ENCODE results near the gene MAMSTR. TPM values are rescaled to one million over a fixed set of nuclear protein-coding genes. Genes with fewer than 3 reads are reported as not detected.
A peak's percentile ranks its signal among the peaks of the same experiment; 100 is the strongest.

Gene MAMSTR
- total and polyA plus RNA-seq, 9 of the 15 experiments (the other 6 are each of a cell fraction or from before 2014, with no cell fraction given), result 0.08 to 1.00 (median 0.40) TPM; not detected in 1

DNA sequence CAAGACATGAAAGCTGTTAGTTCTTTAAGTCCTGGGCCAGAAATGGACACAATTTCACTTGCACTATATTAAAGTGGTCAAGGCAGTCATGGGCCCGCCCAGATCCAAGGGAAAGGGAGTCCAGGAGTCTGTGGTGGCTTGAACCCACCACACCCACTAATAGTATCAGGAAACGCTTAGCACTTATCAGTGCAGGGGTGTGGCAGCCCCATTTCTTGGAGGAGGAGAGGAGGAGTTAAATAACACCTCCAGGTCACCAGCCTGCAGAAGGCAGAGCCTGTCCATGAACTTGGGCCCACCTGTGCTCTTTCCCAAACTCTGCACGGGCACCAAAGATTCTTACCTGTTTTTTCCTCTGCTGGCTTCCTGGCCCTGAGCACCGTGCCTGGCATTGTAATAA lies 41.3 kb downstream of the MAMSTR start (continued):
- TF ChIP-seq, protein P1, sequence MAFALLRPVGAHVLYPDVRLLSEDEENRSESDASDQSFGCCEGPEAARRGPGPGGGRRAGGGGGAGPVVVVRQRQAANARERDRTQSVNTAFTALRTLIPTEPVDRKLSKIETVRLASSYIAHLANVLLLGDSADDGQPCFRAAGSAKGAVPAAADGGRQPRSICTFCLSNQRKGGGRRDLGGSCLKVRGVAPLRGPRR (CRISPR knock-in tag; IDR thresholded peaks at IDR 0.05), result no peak
- peak in 1 of 2 experiments; percentile 8; a peak in 1 of 4 replicates for TF ChIP-seq RAD21 (CRISPR knock-in tag; conservative IDR thresholded peaks at IDR 0.05 in 1 of 2, IDR thresholded peaks at IDR 0.05 in 1 of 2)
- no peak for TF ChIP-seq TARDBP (IDR thresholded peaks at IDR 0.05)
- TF ChIP-seq, protein P2, sequence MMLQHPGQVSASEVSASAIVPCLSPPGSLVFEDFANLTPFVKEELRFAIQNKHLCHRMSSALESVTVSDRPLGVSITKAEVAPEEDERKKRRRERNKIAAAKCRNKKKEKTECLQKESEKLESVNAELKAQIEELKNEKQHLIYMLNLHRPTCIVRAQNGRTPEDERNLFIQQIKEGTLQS (IDR thresholded peaks at IDR 0.05), result no peak
- TF ChIP-seq, protein P2 (CRISPR knock-in tag; conservative IDR thresholded peaks at IDR 0.05), result no peak
- TF ChIP-seq ZNF444 (CRISPR knock-in tag; IDR thresholded peaks at IDR 0.05), result no peak
- TF ChIP-seq KDM4B (IDR thresholded peaks at IDR 0.05; ENCODE audit: borderline replicate concordance in 2 of 2, low read depth in 1 of 2), result no peak
- TF ChIP-seq ATF1 (CRISPR knock-in tag; IDR thresholded peaks at IDR 0.05), result no peak
- TF ChIP-seq ATF1 (tag; IDR thresholded peaks at IDR 0.05), result no peak
- peak; percentile 17; the same call in 1 of the 2 replicates for TF ChIP-seq TEAD4 (IDR thresholded peaks at IDR 0.05; ENCODE audit: low read length)
- no peak for TF ChIP-seq TEAD4 (CRISPR knock-in tag; IDR thresholded peaks at IDR 0.05; ENCODE audit: borderline replicate concordance)
- no peak for TF ChIP-seq PTBP1 (IDR thresholded peaks at IDR 0.05; ENCODE audit: low read depth, low read length)
- no peak for TF ChIP-seq ZZZ3 (IDR thresholded peaks at IDR 0.05)
- no peak for TF ChIP-seq BRD9 (IDR thresholded peaks at IDR 0.05; ENCODE audit: low read depth, partially characterized antibody)
- TF ChIP-seq XRCC3 (IDR thresholded peaks at IDR 0.05), result no peak
- no peak for TF ChIP-seq MAFK (IDR thresholded peaks at IDR 0.05; ENCODE audit: low read length)
- no peak for TF ChIP-seq SRSF3 (IDR thresholded peaks at IDR 0.05; ENCODE audit: insufficient read depth, low read length)
- no peak for TF ChIP-seq PCBP1 (IDR thresholded peaks at IDR 0.05; ENCODE audit: low read depth, low read length, poor library complexity, severe bottlenecking)
- TF ChIP-seq, protein P3, sequence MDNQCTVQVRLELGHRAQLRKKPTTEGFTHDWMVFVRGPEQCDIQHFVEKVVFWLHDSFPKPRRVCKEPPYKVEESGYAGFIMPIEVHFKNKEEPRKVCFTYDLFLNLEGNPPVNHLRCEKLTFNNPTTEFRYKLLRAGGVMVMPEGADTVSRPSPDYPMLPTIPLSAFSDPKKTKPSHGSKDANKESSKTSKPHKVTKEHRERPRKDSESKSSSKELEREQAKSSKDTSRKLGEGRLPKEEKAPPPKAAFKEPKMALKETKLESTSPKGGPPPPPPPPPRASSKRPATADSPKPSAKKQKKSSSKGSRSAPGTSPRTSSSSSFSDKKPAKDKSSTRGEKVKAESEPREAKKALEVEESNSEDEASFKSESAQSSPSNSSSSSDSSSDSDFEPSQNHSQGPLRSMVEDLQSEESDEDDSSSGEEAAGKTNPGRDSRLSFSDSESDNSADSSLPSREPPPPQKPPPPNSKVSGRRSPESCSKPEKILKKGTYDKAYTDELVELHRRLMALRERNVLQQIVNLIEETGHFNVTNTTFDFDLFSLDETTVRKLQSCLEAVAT (IDR thresholded peaks at IDR 0.05), result no peak
- no peak for TF ChIP-seq KLF10 (CRISPR knock-in tag; IDR thresholded peaks at IDR 0.05)
- no peak for TF ChIP-seq NELFE (IDR thresholded peaks at IDR 0.05; ENCODE audit: insufficient read depth, insufficient read length)
- 0 out of 4 replicates have a peak, but pooled peaks of 1 of the 2 experiments have one; percentile 15 for TF ChIP-seq HDAC1 (IDR thresholded peaks at IDR 0.05)
- TF ChIP-seq, protein P4, sequence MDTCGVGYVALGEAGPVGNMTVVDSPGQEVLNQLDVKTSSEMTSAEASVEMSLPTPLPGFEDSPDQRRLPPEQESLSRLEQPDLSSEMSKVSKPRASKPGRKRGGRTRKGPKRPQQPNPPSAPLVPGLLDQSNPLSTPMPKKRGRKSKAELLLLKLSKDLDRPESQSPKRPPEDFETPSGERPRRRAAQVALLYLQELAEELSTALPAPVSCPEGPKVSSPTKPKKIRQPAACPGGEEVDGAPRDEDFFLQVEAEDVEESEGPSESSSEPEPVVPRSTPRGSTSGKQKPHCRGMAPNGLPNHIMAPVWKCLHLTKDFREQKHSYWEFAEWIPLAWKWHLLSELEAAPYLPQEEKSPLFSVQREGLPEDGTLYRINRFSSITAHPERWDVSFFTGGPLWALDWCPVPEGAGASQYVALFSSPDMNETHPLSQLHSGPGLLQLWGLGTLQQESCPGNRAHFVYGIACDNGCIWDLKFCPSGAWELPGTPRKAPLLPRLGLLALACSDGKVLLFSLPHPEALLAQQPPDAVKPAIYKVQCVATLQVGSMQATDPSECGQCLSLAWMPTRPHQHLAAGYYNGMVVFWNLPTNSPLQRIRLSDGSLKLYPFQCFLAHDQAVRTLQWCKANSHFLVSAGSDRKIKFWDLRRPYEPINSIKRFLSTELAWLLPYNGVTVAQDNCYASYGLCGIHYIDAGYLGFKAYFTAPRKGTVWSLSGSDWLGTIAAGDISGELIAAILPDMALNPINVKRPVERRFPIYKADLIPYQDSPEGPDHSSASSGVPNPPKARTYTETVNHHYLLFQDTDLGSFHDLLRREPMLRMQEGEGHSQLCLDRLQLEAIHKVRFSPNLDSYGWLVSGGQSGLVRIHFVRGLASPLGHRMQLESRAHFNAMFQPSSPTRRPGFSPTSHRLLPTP (IDR thresholded peaks at IDR 0.05; ENCODE audit: borderline replicate concordance, extremely low read depth, insufficient read length), result no peak
- TF ChIP-seq ADNP (tag; IDR thresholded peaks at IDR 0.05), result 0 out of 2 replicates have a peak, but pooled peaks have one; percentile 42
- TF ChIP-seq TAF7 (tag; IDR thresholded peaks at IDR 0.05), result no peak
- TF ChIP-seq MXI1 (IDR thresholded peaks at IDR 0.05; ENCODE audit: low read depth, low read length), result no peak

Measured in K562 (cell line).